Left colon (tissue), 2 donors: ENCODE measurements around the gene ANTXR1. TPM values are rescaled to one million over a fixed set of nuclear protein-coding genes. Genes with fewer than 3 reads are reported as not detected.

ENCODE experiments used
- microRNA-seq, 2 donors: library from miRNA; unstranded; fragments of <30 nt; microRNA quantifications; one replicate each; pipeline versions ENCODE4 v1.1.0 to v1.2.0, GENCODE V29; 2020
- total RNA-seq, 2 donors: library from RNA; stranded (reverse); fragmentation: NEBNext Ultra II Directional; extraction: Animal tissue kit (Norgen Biotek cat#: 25700); gene quantifications; one replicate each; pipeline ENCODE4 v1.2.1, GENCODE V29; 2021
- donor health status: DM: no; HTN: no; CAD: no.
- donor health status: DM: yes; HTN: yes; CAD: no.

Gene ANTXR1
- total RNA-seq, 2 donors from 2014 or later: 13.8 to 17.3 TPM

Small RNAs within 50 kb of the gene (microRNA-seq; reads per million reads assigned to microRNA genes)
- 0 reads per million in 2 donors for gene MIR3126

Other genes with a start within 250 kb of the ANTXR1 start
- not detected for gene BMP10, start 141.8 kb upstream of the ANTXR1 start, total RNA-seq
- gene GKN2, start 60.3 kb upstream of the ANTXR1 start, total RNA-seq: under 1 TPM in 1 of 2 donors, not detected in 1; 0.43 TPM
- not detected for gene GKN1, start 38.5 kb upstream of the ANTXR1 start, total RNA-seq